ENCODE measurements around the gene KIF17.

Gene KIF17

GRCh38 chr1:20619999-20620398, 97.8 kb downstream of the KIF17 start:
- no peak for TF ChIP-seq CTCF (IDR thresholded peaks at IDR 0.05; ENCODE audit: low read depth, low read length)
- no peak overlapping the region for H3K4me3 ChIP-seq (ENCODE audit: low read depth, low read length)

GRCh38 chr1:20618550-20618949, 99.3 kb downstream of the KIF17 start:
- TF ChIP-seq CTCF (IDR thresholded peaks at IDR 0.05; ENCODE audit: low read depth, low read length) = no peak
- H3K4me3 ChIP-seq (ENCODE audit: low read depth, low read length) = no peak overlapping the region

- TF ChIP-seq CTCF (IDR thresholded peaks at IDR 0.05; ENCODE audit: low read depth, low read length) = no peak
- H3K4me3 ChIP-seq (ENCODE audit: low read depth, low read length) = no peak overlapping the region
These were observed 100.8 kb downstream of the KIF17 start for GRCh38 chr1:20616847-20617487.

GRCh38 chr1:20615946-20616846, 101.6 kb downstream of the KIF17 start:
- no peak for TF ChIP-seq CTCF (IDR thresholded peaks at IDR 0.05; ENCODE audit: low read depth, low read length)

GRCh38 chr1:20614131-20614579, 103.7 kb downstream of the KIF17 start:
- TF ChIP-seq CTCF (IDR thresholded peaks at IDR 0.05; ENCODE audit: low read depth, low read length) = no peak
- no peak overlapping the region for H3K4me3 ChIP-seq (ENCODE audit: low read depth, low read length)

More at GRCh38 chr1:20615946-20616846, 101.6 kb downstream of the KIF17 start:
- no peak overlapping the region for H3K4me3 ChIP-seq (ENCODE audit: low read depth, low read length)
